ENCODE results near the gene ABTB2. TPM values are rescaled to one million over a fixed set of nuclear protein-coding genes. Genes with fewer than 3 reads are reported as not detected.

The ABTB2 gene
- total and polyA plus RNA-seq, 10 of the 15 experiments (the other 5 are each of a cell fraction or from before 2014, with no cell fraction given): 0.13 to 2.1 (median 0.72) TPM

- TF ChIP-seq FOS (IDR thresholded peaks at IDR 0.05; ENCODE audit: borderline replicate concordance, extremely low read depth, insufficient read length) (no peak), ZBED1 (IDR thresholded peaks at IDR 0.05; ENCODE audit: borderline replicate concordance) (no peak), MLLT1 (IDR thresholded peaks at IDR 0.05) (no peak), NR2C1 (IDR thresholded peaks at IDR 0.05) (no peak), CUX1 (IDR thresholded peaks at IDR 0.05; ENCODE audit: insufficient replicate concordance, low read depth, low read length) (no peak), TCF7 (IDR thresholded peaks at IDR 0.05; ENCODE audit: borderline replicate concordance) (no peak)
- TF ChIP-seq, protein P1, sequence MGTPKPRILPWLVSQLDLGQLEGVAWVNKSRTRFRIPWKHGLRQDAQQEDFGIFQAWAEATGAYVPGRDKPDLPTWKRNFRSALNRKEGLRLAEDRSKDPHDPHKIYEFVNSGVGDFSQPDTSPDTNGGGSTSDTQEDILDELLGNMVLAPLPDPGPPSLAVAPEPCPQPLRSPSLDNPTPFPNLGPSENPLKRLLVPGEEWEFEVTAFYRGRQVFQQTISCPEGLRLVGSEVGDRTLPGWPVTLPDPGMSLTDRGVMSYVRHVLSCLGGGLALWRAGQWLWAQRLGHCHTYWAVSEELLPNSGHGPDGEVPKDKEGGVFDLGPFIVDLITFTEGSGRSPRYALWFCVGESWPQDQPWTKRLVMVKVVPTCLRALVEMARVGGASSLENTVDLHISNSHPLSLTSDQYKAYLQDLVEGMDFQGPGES (IDR thresholded peaks at IDR 0.05): no peak
- TF ChIP-seq, protein P2, sequence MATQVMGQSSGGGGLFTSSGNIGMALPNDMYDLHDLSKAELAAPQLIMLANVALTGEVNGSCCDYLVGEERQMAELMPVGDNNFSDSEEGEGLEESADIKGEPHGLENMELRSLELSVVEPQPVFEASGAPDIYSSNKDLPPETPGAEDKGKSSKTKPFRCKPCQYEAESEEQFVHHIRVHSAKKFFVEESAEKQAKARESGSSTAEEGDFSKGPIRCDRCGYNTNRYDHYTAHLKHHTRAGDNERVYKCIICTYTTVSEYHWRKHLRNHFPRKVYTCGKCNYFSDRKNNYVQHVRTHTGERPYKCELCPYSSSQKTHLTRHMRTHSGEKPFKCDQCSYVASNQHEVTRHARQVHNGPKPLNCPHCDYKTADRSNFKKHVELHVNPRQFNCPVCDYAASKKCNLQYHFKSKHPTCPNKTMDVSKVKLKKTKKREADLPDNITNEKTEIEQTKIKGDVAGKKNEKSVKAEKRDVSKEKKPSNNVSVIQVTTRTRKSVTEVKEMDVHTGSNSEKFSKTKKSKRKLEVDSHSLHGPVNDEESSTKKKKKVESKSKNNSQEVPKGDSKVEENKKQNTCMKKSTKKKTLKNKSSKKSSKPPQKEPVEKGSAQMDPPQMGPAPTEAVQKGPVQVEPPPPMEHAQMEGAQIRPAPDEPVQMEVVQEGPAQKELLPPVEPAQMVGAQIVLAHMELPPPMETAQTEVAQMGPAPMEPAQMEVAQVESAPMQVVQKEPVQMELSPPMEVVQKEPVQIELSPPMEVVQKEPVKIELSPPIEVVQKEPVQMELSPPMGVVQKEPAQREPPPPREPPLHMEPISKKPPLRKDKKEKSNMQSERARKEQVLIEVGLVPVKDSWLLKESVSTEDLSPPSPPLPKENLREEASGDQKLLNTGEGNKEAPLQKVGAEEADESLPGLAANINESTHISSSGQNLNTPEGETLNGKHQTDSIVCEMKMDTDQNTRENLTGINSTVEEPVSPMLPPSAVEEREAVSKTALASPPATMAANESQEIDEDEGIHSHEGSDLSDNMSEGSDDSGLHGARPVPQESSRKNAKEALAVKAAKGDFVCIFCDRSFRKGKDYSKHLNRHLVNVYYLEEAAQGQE (IDR thresholded peaks at IDR 0.05; ENCODE audit: low read depth, low read length): no peak
These were observed 209.2 kb downstream of the ABTB2 start (continued) for GRCh38 chr11:34148504-34149165.
